HFFc6 (cell line): Measurements from ENCODE around the gene RRM2. TPM values are rescaled to one million over a fixed set of nuclear protein-coding genes. Genes with fewer than 3 reads are reported as not detected.

ENCODE experiments used
- DNase-seq: peaks from one replicate; pipeline ENCODE4 v3.0.0-alpha.2; 2018
- H3K27ac Mint-ChIP-seq: 2 replicates; pipeline ENCODE4 v1.8.0; 2020; ENCODE audit warnings: mild to moderate bottlenecking, mixed read lengths
- H3K27me3 Mint-ChIP-seq: 2 replicates; pipeline ENCODE4 v1.8.0; 2021; ENCODE audit warnings: mild to moderate bottlenecking, moderate library complexity, mixed read lengths; ENCODE audit not compliant: insufficient read depth
- H3K36me3 Mint-ChIP-seq: 2 replicates; pipeline ENCODE4 v1.8.0; 2021; ENCODE audit warnings: low read depth, mixed read lengths
- H3K4me1 Mint-ChIP-seq: 2 replicates; pipeline ENCODE4 v1.8.0; 2020; ENCODE audit warnings: low read depth, mixed read lengths
- H3K4me3 Mint-ChIP-seq: 2 replicates; pipeline ENCODE4 v1.8.0; 2020; ENCODE audit warnings: mild to moderate bottlenecking, moderate library complexity, mixed read lengths
- H3K9me3 Mint-ChIP-seq: 2 replicates; pipeline ENCODE4 v1.8.0; 2020; ENCODE audit warnings: mild to moderate bottlenecking, mixed read lengths
- CTCF ChIP-seq: fragments of 200-600 bp; sonication (generic); IDR thresholded peaks from 2 replicates; pipeline ENCODE4 v1.5.0; 2021; ENCODE audit warnings: antibody characterized with exemption, mild to moderate bottlenecking
- total RNA-seq, 6 experiments: library from RNA; stranded (reverse); fragmentation: NEBNext Ultra II Directional; extraction: Animal tissue kit (Norgen Biotek cat#: 25700); gene quantifications; 2 replicates in 1 of 6; 3 replicates in 5 of 6; pipeline ENCODE4 v1.2.3, GENCODE V29; 2021

The RRM2 gene
- total RNA-seq, 6 experiments from 2014 or later: 76.4 to 179 (median 158) TPM

DNA sequence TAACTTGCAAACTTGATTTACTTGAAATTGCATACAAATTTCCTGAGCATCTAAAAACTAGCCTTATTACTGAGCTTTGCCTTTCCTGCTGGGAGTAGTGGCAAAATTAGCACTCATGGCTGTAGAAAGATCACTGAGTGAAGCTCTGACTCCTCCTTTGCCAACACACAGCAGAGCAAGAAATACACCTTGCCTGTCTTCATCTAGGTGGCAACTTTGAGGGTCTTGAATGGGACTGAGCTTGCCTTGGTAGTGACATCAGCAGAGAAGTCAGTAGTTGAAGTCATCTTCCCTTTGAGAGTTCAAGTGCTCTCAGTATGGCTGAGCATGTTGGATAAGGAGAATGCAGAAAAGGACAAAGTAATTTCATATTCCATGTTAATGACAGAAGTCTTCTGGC is 5.9 kb downstream of the RRM2 start:
- Mint-ChIP-seq H3K4me3 (no peak overlapping the region), H3K36me3 (peaks cover 34% of the 10 kb centered on the region), H3K27me3 (no peaks in the 10 kb centered on the region), H3K4me1 (peaks cover 40% of the 10 kb centered on the region), H3K9me3 (no peaks in the 10 kb centered on the region), H3K27ac (no peak overlapping the region; the same call in 1 of the 2 replicates)
- DNase-seq: no peak
- no peak for TF ChIP-seq CTCF

DNA sequence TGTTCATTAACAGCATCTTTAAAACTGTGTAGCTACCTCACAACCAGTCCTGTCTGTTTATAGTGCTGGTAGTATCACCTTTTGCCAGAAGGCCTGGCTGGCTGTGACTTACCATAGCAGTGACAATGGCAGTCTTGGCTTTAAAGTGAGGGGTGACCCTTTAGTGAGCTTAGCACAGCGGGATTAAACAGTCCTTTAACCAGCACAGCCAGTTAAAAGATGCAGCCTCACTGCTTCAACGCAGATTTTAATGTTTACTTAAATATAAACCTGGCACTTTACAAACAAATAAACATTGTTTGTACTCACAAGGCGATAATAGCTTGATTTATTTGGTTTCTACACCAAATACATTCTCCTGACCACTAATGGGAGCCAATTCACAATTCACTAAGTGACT is 7.0 kb downstream of the RRM2 start:
- Mint-ChIP-seq H3K9me3 (no peaks in the 10 kb centered on the region), H3K27ac (no peak overlapping the region), H3K27me3 (no peaks in the 10 kb centered on the region), H3K4me3 (no peak overlapping the region), H3K36me3 (peaks cover 30% of the 10 kb centered on the region), H3K4me1 (peaks cover 29% of the 10 kb centered on the region)
- no peak for TF ChIP-seq CTCF
- DNase-seq: no peak

- no peak for DNase-seq
- no peak for TF ChIP-seq CTCF
- Mint-ChIP-seq H3K27ac (no peak overlapping the region), H3K4me1 (peaks cover 24% of the 10 kb centered on the region), H3K27me3 (no peaks in the 10 kb centered on the region), H3K4me3 (no peak overlapping the region), H3K36me3 (peaks cover 18% of the 10 kb centered on the region), H3K9me3 (no peaks in the 10 kb centered on the region)
Observed at GRCh38 chr2:10132043-10132575, 9.6 kb downstream of the RRM2 start.

DNA sequence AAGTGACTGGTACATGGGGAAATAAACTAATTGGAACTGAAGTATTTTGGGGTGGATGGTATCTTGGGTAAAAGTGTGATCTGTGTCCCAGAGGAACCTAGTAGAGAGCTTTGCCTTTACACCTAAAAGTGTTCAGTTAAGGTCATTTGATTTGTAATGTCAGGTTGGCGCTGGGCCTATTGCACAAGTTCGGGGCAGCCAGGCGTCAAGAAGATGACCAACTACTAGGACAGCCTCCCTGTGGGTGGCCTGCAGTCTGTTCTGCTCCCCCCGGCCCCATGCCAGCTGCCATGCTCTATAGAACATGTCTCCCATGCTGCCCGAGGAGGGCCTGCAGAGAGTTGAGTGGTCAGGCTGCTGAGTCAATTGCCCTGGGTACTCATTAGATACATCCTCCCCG is 10.1 kb downstream of the RRM2 start:
- TF ChIP-seq CTCF: no peak
- DNase-seq: no peak
- Mint-ChIP-seq H3K4me1 (peaks cover 29% of the 10 kb centered on the region), H3K4me3 (no peak overlapping the region), H3K36me3 (peaks cover 18% of the 10 kb centered on the region), H3K27me3 (no peaks in the 10 kb centered on the region), H3K27ac (no peak overlapping the region), H3K9me3 (no peaks in the 10 kb centered on the region)

DNA sequence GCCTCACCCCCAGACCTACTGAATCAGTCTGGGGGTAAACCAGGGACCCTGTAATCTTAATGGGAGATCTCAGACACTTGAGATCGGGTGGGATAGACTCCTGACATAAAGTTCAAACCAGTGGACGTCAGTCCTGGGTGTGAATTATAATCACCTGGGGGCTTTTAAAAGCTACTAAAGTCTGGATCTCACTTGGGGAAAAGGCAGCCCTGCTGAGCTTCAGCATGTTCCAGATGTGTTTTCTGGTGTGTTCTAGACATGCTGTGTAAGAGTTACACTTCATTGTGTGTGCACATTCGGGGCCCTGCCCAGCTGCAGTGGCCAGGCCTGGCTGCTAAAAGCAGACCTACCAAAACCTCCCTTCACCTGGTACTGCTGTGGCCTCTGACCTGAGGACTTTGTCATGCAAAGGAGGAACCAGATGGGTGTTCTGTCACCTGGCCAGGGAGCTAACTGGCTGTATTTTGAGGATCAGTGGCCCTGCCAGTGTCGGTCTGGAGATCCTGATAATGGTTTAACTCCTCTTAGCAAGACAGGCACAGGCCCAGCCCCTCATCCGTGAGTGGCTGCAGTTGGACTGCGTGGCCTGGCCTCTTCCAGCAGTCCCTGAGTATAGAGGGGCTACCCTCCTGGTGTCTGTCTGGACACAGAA is 10.6 kb downstream of the RRM2 start:
- peaks cover 28% of the 10 kb centered on the region for H3K4me1 Mint-ChIP-seq
- no peak for DNase-seq
- H3K36me3 Mint-ChIP-seq: peaks cover 18% of the 10 kb centered on the region
- H3K4me3 Mint-ChIP-seq: no peak overlapping the region
- H3K9me3 Mint-ChIP-seq: no peaks in the 10 kb centered on the region
- TF ChIP-seq CTCF: no peak
- H3K27me3 Mint-ChIP-seq: no peaks in the 10 kb centered on the region
- H3K27ac Mint-ChIP-seq: no peak overlapping the region
